ENCODE measurements around the gene UNC5A. TPM values are rescaled to one million over a fixed set of nuclear protein-coding genes. Genes with fewer than 3 reads are reported as not detected.

Gene UNC5A
- total and polyA plus RNA-seq, 5 experiments from 2014 or later = not detected

DNA sequence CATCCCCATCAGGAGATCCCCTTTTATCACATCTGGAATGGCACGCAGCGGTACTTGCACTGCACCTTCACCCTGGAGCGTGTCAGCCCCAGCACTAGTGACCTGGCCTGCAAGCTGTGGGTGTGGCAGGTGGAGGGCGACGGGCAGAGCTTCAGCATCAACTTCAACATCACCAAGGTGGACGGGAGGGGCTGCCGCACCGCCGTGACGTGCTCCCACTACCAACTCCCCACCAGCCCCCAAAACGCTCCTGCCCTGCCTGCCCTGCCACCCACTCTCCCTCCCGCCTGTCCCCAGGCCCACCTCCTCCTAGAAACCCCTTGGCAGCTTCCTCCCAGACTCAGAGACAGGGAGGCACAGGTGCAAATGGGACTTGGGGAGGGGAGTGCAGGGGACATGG is 68.1 kb downstream of the UNC5A start:
- ATAC-seq = no peak
- H3K27ac Mint-ChIP-seq = no peak overlapping the region
- DNase-seq = no peak
- H3K27me3 Mint-ChIP-seq = peaks cover 17 to 50% (median 36%) of the 10 kb centered on the region in 5 donors
- peaks cover 8 to 17% (median 16%) of the 10 kb centered on the region in 4 donors for H3K4me1 Mint-ChIP-seq
- POLR2A ChIA-PET = no interaction called here
- H3K9me3 Mint-ChIP-seq = peaks cover 0 to 5% (median 0%) of the 10 kb centered on the region in 9 donors
- H3K4me3 Mint-ChIP-seq = no peak overlapping the region
- H3K36me3 Mint-ChIP-seq = no peaks in the 10 kb centered on the region

GRCh38 chr5:176878906-176879662 is 68.7 kb downstream of the UNC5A start:
- no peak for ATAC-seq
- Mint-ChIP-seq H3K9me3 (peaks cover 0 to 2% (median 0%) of the 10 kb centered on the region in 9 donors), H3K27me3 (peaks cover 17 to 49% (median 33%) of the 10 kb centered on the region in 5 donors), H3K4me1 (peaks cover 8 to 17% (median 15%) of the 10 kb centered on the region in 4 donors), H3K4me3 (no peak overlapping the region), H3K27ac (no peak overlapping the region), H3K36me3 (no peaks in the 10 kb centered on the region)
- DNase-seq = no peak
- POLR2A ChIA-PET = no interaction called here

- DNase-seq (no peak), ATAC-seq (no peak)
- peaks cover 0 to 2% (median 0%) of the 10 kb centered on the region in 9 donors for H3K9me3 Mint-ChIP-seq
- no peaks in the 10 kb centered on the region for H3K36me3 Mint-ChIP-seq
- no peak overlapping the region for H3K4me3 Mint-ChIP-seq
- POLR2A ChIA-PET = no interaction called here
- H3K4me1 Mint-ChIP-seq = peaks cover 8 to 17% (median 16%) of the 10 kb centered on the region in 4 donors
- H3K27ac Mint-ChIP-seq = peak overlapping the region in 1 of 10 donors; percentile 73
- peaks cover 17 to 48% (median 32%) of the 10 kb centered on the region in 5 donors for H3K27me3 Mint-ChIP-seq
These were observed 69.5 kb downstream of the UNC5A start for GRCh38 chr5:176879663-176880361.

DNA sequence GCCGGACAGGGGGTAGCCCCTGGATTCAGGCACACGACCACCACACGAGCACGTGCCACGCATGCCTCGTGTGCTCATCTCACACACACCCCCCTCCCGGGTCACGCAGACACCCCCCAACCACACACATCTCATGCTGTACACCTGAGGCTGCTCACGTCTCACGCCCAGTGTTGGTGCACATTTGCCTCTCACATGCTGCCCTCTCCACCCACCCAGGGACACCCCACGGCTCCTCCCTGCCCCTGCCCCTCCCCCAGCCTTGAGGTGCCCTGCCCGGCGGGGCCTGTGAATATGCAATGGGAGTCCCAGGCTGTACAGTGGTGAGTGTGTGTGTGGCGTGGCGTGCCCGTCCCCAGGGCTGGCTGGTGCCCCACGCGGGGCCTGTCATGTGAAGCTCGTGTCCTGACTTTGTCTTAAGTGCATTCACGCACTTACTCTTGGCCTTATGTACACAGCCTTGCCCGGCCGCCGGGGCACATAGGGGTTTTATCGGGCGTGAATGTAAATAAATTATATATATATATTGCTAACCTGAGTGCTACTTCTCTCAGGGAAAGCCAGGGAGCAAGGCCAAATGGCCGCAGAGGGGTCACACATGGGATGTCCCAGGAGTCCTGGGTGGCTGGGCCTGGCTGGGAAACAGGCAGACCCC is 70.1 kb downstream of the UNC5A start:
- Mint-ChIP-seq H3K27me3 (peaks cover 10 to 41% (median 26%) of the 10 kb centered on the region in 5 donors), H3K4me1 (peaks cover 7 to 13% (median 12%) of the 10 kb centered on the region in 4 donors), H3K9me3 (peaks cover 0 to 2% (median 0%) of the 10 kb centered on the region in 9 donors), H3K36me3 (no peaks in the 10 kb centered on the region), H3K27ac (no peak overlapping the region), H3K4me3 (no peak overlapping the region)
- ATAC-seq = no peak
- POLR2A ChIA-PET = no interaction called here
- no peak for DNase-seq

- ATAC-seq (no peak), DNase-seq (no peak)
- H3K4me3 Mint-ChIP-seq = no peak overlapping the region
- POLR2A ChIA-PET = no interaction called here
- peaks cover 4 to 34% (median 19%) of the 10 kb centered on the region in 5 donors for H3K27me3 Mint-ChIP-seq
- H3K4me1 Mint-ChIP-seq = peaks cover 3 to 6% (median 5%) of the 10 kb centered on the region in 4 donors
- no peaks in the 10 kb centered on the region for H3K36me3 Mint-ChIP-seq
- H3K9me3 Mint-ChIP-seq = no peaks in the 10 kb centered on the region
- H3K27ac Mint-ChIP-seq = no peak overlapping the region
These were observed 70.8 kb downstream of the UNC5A start for GRCh38 chr5:176881021-176881749.

GRCh38 chr5:176881816-176882566 is 71.6 kb downstream of the UNC5A start:
- ATAC-seq (no peak), DNase-seq (no peak)
- no peaks in the 10 kb centered on the region for H3K9me3 Mint-ChIP-seq
- H3K27ac Mint-ChIP-seq = peak overlapping the region in 1 of 10 donors; percentile 7
- peaks cover 0 to 3% (median 1%) of the 10 kb centered on the region in 4 donors for H3K4me1 Mint-ChIP-seq
- POLR2A ChIA-PET = no interaction called here
- H3K4me3 Mint-ChIP-seq = no peak overlapping the region
- peaks cover 0 to 26% (median 14%) of the 10 kb centered on the region in 5 donors for H3K27me3 Mint-ChIP-seq
- H3K36me3 Mint-ChIP-seq = no peaks in the 10 kb centered on the region

DNA sequence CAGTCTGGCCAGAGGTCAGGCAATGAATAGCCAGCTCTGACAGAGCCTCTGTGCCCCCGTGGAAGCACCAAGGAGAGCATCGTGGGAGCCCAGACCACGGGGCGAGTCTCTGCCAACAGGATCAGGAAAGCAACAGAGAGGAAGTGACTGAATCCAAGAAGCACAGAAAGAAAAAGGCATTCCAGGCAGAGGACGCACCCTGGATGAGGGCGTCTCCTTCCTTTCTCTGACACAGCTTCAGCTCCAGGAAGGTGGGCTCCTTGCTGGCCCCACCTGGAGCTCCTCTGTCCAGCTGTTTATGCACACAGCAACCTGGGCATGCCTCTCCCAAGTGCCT is 72.2 kb downstream of the UNC5A start:
- no peak for DNase-seq
- Mint-ChIP-seq H3K4me3 (no peak overlapping the region), H3K27ac (no peak overlapping the region), H3K36me3 (no peaks in the 10 kb centered on the region), H3K4me1 (peaks cover 0 to 3% (median 1%) of the 10 kb centered on the region in 4 donors), H3K9me3 (no peaks in the 10 kb centered on the region), H3K27me3 (peaks cover 0 to 23% (median 14%) of the 10 kb centered on the region in 5 donors)
- ATAC-seq = no peak
- POLR2A ChIA-PET = no interaction called here

- H3K36me3 Mint-ChIP-seq = no peaks in the 10 kb centered on the region
- peaks cover 0 to 12% (median 3%) of the 10 kb centered on the region in 5 donors for H3K27me3 Mint-ChIP-seq
- ATAC-seq (no peak), DNase-seq (no peak)
- POLR2A ChIA-PET = interaction anchor here (0.6 kb wide), 1 partner anchor 227 kb away, joined by 4 read pairs; no protein-coding TSS in a partner anchor
- peak overlapping the region in 3 of 10 donors; percentile 3 to 74 (median 48) for H3K27ac Mint-ChIP-seq
- H3K4me3 Mint-ChIP-seq = no peak overlapping the region
- no peaks in the 10 kb centered on the region for H3K9me3 Mint-ChIP-seq
- H3K4me1 Mint-ChIP-seq = peaks cover 0 to 3% (median 1%) of the 10 kb centered on the region in 4 donors
These were observed 73.6 kb downstream of the UNC5A start for GRCh38 chr5:176883700-176884570.

GRCh38 chr5:176884571-176884890 is 74.2 kb downstream of the UNC5A start:
- no peak overlapping the region for H3K4me3 Mint-ChIP-seq
- DNase-seq (no peak), ATAC-seq (no peak)
- no peaks in the 10 kb centered on the region for H3K9me3 Mint-ChIP-seq
- H3K4me1 Mint-ChIP-seq = peaks cover 0 to 3% (median 1%) of the 10 kb centered on the region in 4 donors
- H3K27ac Mint-ChIP-seq = peak overlapping the region in 3 of 10 donors; percentile 3 to 57 (median 48)
- POLR2A ChIA-PET = no interaction called here
- peaks cover 0 to 9% (median 0%) of the 10 kb centered on the region in 5 donors for H3K27me3 Mint-ChIP-seq
- H3K36me3 Mint-ChIP-seq = no peaks in the 10 kb centered on the region

DNA sequence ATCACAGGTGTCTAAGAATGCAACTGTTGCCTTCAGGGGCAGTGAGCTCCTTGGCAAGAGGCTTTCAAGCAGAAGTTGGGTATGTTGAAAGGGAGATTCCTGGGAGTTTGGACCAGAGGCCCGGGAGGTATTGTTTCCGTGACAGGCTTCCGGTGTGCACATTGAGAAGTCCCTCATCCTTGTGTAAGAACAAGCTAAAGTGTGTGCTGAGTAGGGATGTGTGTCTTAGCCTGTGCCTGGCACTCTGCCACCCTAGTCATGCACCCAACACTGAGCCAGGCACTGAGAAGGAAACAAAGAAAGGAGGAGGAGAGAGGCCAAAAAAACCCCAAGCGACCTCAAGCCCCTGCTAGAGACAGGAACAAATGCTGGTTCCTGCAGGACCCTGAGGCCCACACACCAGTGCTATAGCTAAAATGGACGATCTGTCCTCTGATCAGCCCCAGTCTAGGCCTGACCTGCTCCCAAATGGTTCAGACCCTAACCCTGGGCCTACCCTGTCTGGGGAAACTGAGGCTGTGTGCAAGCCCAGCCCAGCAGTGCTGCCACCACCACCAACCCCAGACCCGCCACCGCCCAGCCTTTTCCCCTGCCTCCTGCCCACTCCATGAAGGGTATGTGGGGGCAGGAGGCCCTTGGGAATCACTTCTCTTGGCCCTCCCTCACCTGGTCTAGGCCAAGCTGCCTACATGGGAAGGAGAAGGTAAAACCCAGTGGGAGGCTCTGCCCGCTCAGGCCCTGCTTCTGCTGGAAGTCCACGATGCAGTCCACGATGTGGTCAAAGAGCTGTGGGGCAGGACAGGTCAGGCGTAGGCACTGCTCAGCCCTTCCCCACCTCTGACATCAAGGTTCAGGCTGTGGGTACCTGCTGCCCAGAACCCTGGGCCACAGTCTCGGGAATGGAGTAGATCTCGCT is 76.2 kb downstream of the UNC5A start:
- H3K27me3 Mint-ChIP-seq = peaks cover under 1 to 16% (median 8%) of the 10 kb centered on the region in 5 donors
- peaks cover 0 to 2% (median 0%) of the 10 kb centered on the region in 9 donors for H3K9me3 Mint-ChIP-seq
- no peaks in the 10 kb centered on the region for H3K36me3 Mint-ChIP-seq
- POLR2A ChIA-PET = interaction anchor here (0.6 kb wide), 1 partner anchor 523 kb away, joined by 8 read pairs; no protein-coding TSS in a partner anchor
- DNase-seq = no peak
- peaks cover 0 to 3% (median 1%) of the 10 kb centered on the region in 4 donors for H3K4me1 Mint-ChIP-seq
- H3K27ac Mint-ChIP-seq = no peak overlapping the region
- ATAC-seq = no peak
- H3K4me3 Mint-ChIP-seq = no peak overlapping the region

Measured in naive thymus-derived CD8-positive, alpha-beta T cell (primary cell).